GM23338 (cell line): ENCODE data around the gene AHSP. TPM values are rescaled to one million over a fixed set of nuclear protein-coding genes. Genes with fewer than 3 reads are reported as not detected.
"Not testable (repeated sequence)": the region's sequence is repeated elsewhere in the genome, so short reads cannot be mapped to it uniquely, and the experiment has no call there.

Source experiments
- ATAC-seq: fragments of 200-7000 bp; cut with Tn5 transposase; 3 replicates; pipeline ENCODE4 v1.9.1; 2020
- DNase-seq: peaks from one replicate; pipeline ENCODE4 v3.0.0-alpha.2; 2015; ENCODE audit warnings: low spot score
- H2AFZ ChIP-seq: fragments of 200-600 bp; sonication (generic); 2 replicates; pipeline ENCODE4 v1.8.0; 2016; ENCODE audit warnings: antibody characterized with exemption, mild to moderate bottlenecking, moderate library complexity
- H3F3A ChIP-seq: fragments of 200-600 bp; sonication (generic); replicated peaks from 2 replicates; pipeline ENCODE4 v1.8.0; 2017; ENCODE audit warnings: antibody characterized with exemption, mixed run types, low read depth
- H3K27ac ChIP-seq: fragments of 200-600 bp; sonication (generic); 2 replicates; pipeline ENCODE4 v1.6.1; 2016; ENCODE audit warnings: low read depth
- H3K27me3 ChIP-seq: fragments of 200-600 bp; sonication (generic); 2 replicates; pipeline ENCODE4 v1.8.0; 2016; ENCODE audit warnings: mild to moderate bottlenecking, mixed run types, moderate library complexity; ENCODE audit not compliant: insufficient read depth
- H3K36me3 ChIP-seq: fragments of 200-600 bp; sonication (generic); 2 replicates; pipeline ENCODE4 v1.8.0; 2016; ENCODE audit warnings: mild to moderate bottlenecking; ENCODE audit not compliant: insufficient read depth
- H3K4me1 ChIP-seq: fragments of 200-600 bp; sonication (generic); 2 replicates; pipeline ENCODE4 v1.8.0; 2016; ENCODE audit warnings: mild to moderate bottlenecking, moderate library complexity; ENCODE audit not compliant: insufficient read depth
- H3K4me2 ChIP-seq: fragments of 200-600 bp; sonication (generic); 2 replicates; pipeline ENCODE4 v1.7.1; 2017; ENCODE audit warnings: mixed run types
- H3K4me3 ChIP-seq: fragments of 200-600 bp; sonication (generic); 2 replicates; pipeline ENCODE4 v1.6.1; 2016; ENCODE audit warnings: mixed run types
- H3K79me2 ChIP-seq: fragments of 200-600 bp; sonication (generic); replicated peaks from 2 replicates; pipeline ENCODE4 v1.8.0; 2017; ENCODE audit warnings: mild to moderate bottlenecking; ENCODE audit not compliant: insufficient read depth
- H3K9me2 ChIP-seq: fragments of 200-600 bp; sonication (generic); 2 replicates; pipeline ENCODE4 v1.8.0; 2017; ENCODE audit not compliant: insufficient read depth
- H4K20me1 ChIP-seq: fragments of 200-600 bp; sonication (generic); replicated peaks from 2 replicates; pipeline ENCODE4 v1.8.0; 2017; ENCODE audit warnings: mild to moderate bottlenecking; ENCODE audit not compliant: insufficient read depth
- H3K27ac Mint-ChIP-seq: 2 replicates; pipeline ENCODE4 v1.8.0; 2020; ENCODE audit warnings: inconsistent platforms, mild to moderate bottlenecking, moderate library complexity, mixed read lengths
- H3K27me3 Mint-ChIP-seq: 3 replicates; pipeline ENCODE4 v1.8.0; 2022; ENCODE audit warnings: low read depth, mild to moderate bottlenecking, moderate library complexity, mixed read lengths, inconsistent platforms; ENCODE audit not compliant: insufficient read depth, poor library complexity
- H3K36me3 Mint-ChIP-seq: 3 replicates; pipeline ENCODE4 v1.8.0; 2021; ENCODE audit warnings: low read depth, mild to moderate bottlenecking, inconsistent platforms, moderate library complexity, mixed read lengths
- H3K4me1 Mint-ChIP-seq: 3 replicates; pipeline ENCODE4 v1.8.0; 2020; ENCODE audit warnings: mild to moderate bottlenecking, inconsistent platforms, mixed read lengths
- H3K4me3 Mint-ChIP-seq: 3 replicates; pipeline ENCODE4 v1.8.0; 2021; ENCODE audit warnings: moderate library complexity, mild to moderate bottlenecking, inconsistent platforms, mixed read lengths
- H3K9me3 Mint-ChIP-seq: 3 replicates; pipeline ENCODE4 v1.8.0; 2020; ENCODE audit warnings: moderate library complexity, mild to moderate bottlenecking, inconsistent platforms, mixed read lengths
- CREB1 ChIP-seq: fragments of 250-450 bp; sonication (Bioruptor Pico); IDR thresholded peaks from 2 replicates; pipeline ENCODE4 v1.5.0; 2020; ENCODE audit warnings: low read depth, mild to moderate bottlenecking, moderate library complexity
- EZH2 ChIP-seq: fragments of 200-600 bp; sonication (generic); IDR thresholded peaks from one replicate; pipeline ENCODE4 v1.8.0; 2017; ENCODE audit warnings: antibody characterized with exemption, mild to moderate bottlenecking, low read depth; ENCODE audit not compliant: unreplicated experiment
- EZH2phosphoT487 ChIP-seq: fragments of 200-600 bp; sonication (generic); IDR thresholded peaks from one replicate; pipeline ENCODE4 v1.8.1; 2018; ENCODE audit warnings: antibody characterized with exemption; ENCODE audit not compliant: unreplicated experiment
- JUNB ChIP-seq: IDR thresholded peaks from one replicate; pipeline ENCODE4 v1.6.1; 2016; ENCODE audit warnings: antibody characterized with exemption; ENCODE audit not compliant: unreplicated experiment
- POLR2AphosphoS5 ChIP-seq: IDR thresholded peaks from 2 replicates; pipeline ENCODE4 v1.6.1; 2016; ENCODE audit warnings: antibody characterized with exemption, low read depth
- STAT1 ChIP-seq: IDR thresholded peaks from one replicate; pipeline ENCODE4 v1.6.1; 2016; ENCODE audit warnings: antibody characterized with exemption; ENCODE audit not compliant: unreplicated experiment
- ZNF114 ChIP-seq: fragments of 250-450 bp; sonication (Bioruptor Pico); IDR thresholded peaks from 2 replicates; pipeline ENCODE4 v1.5.0; 2020; ENCODE audit warnings: mild to moderate bottlenecking, moderate library complexity
- polyA plus RNA-seq: library from polyadenylated mRNA; unstranded; fragments of >200 nt; fragmentation: Nextera tagmentation; extraction: Ambion mirVana; gene quantifications from 2 replicates; pipeline ENCODE4 v1.2.1, GENCODE V29; 2016
- total RNA-seq: library from RNA; depleted of rRNA; stranded (reverse); fragments of >200 nt; shearing (Covaris generic); gene quantifications from 2 replicates; pipeline ENCODE4 v1.2.3, GENCODE V29; 2014
- TF ChIP-seq, protein P1 (sequence below), 2 experiments: fragments of 200-600 bp in 1 of 2; sonication (generic) in 1 of 2; conservative IDR thresholded peaks; 2 replicates each; pipeline versions ENCODE4 v1.5.1 to v1.6.1; 2016 to 2017; ENCODE audit warnings: antibody characterized with exemption in 2 of 2, low read depth in 2 of 2, mild to moderate bottlenecking in 2 of 2, moderate library complexity in 1 of 2
- TF ChIP-seq, protein P2 (sequence below): fragments of 250-450 bp; sonication (Bioruptor Pico); IDR thresholded peaks from 2 replicates; pipeline ENCODE4 v1.5.0; 2020; ENCODE audit warnings: mild to moderate bottlenecking, moderate library complexity
- TF ChIP-seq, protein P3 (sequence below): IDR thresholded peaks from one replicate; pipeline ENCODE4 v1.6.1; 2018; ENCODE audit warnings: antibody characterized with exemption; ENCODE audit not compliant: unreplicated experiment
- TF ChIP-seq, protein P4 (sequence below): IDR thresholded peaks from 2 replicates; pipeline ENCODE4 v1.6.1; 2016; ENCODE audit warnings: antibody characterized with exemption

Gene AHSP
- total and polyA plus RNA-seq, 2 experiments from 2014 or later: 2.1 TPM; not detected in 1

DNA sequence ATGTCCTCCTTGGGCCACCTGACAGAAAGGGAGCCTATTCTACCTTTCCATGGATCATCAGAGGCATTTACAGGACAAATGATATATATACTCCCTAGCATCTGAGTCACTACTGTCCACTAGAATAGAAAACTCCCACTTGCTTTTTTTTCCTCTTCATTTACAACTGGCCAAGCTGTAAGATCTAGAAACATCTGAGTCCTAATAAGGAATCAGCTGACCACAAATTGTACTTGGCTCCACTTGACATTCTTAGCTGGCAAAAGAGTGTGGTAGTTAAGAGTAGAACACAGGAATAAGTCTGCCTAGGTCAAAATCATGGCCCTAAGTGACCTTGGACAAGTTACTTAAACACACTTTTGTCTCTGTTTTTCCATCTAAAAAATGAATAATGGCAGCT, 24.7 kb upstream of the AHSP start:
- Histone ChIP-seq H3K4me2 (no peak overlapping the region), H3K27me3 (no peaks in the 10 kb centered on the region), H4K20me1 (peaks cover 4% of the 10 kb centered on the region; the same call in 1 of the 2 replicates), H3K27ac (no peak overlapping the region), H3K9me2 (no peaks in the 10 kb centered on the region), H2AFZ (no peak overlapping the region), H3K4me1 (peaks cover 20% of the 10 kb centered on the region), H3F3A (no peaks in the 10 kb centered on the region), H3K4me3 (no peak overlapping the region), H3K36me3 (no peaks in the 10 kb centered on the region), H3K79me2 (peaks cover 8% of the 10 kb centered on the region)
- Mint-ChIP-seq H3K27ac (no peak overlapping the region), H3K36me3 (peaks cover 8% of the 10 kb centered on the region), H3K4me3 (no peak overlapping the region), H3K4me1 (peaks cover 24% of the 10 kb centered on the region), H3K27me3 (peaks cover 6% of the 10 kb centered on the region), H3K9me3 (no peaks in the 10 kb centered on the region)
- ATAC-seq (no peak), DNase-seq (no peak)
- TF ChIP-seq, protein P1, sequence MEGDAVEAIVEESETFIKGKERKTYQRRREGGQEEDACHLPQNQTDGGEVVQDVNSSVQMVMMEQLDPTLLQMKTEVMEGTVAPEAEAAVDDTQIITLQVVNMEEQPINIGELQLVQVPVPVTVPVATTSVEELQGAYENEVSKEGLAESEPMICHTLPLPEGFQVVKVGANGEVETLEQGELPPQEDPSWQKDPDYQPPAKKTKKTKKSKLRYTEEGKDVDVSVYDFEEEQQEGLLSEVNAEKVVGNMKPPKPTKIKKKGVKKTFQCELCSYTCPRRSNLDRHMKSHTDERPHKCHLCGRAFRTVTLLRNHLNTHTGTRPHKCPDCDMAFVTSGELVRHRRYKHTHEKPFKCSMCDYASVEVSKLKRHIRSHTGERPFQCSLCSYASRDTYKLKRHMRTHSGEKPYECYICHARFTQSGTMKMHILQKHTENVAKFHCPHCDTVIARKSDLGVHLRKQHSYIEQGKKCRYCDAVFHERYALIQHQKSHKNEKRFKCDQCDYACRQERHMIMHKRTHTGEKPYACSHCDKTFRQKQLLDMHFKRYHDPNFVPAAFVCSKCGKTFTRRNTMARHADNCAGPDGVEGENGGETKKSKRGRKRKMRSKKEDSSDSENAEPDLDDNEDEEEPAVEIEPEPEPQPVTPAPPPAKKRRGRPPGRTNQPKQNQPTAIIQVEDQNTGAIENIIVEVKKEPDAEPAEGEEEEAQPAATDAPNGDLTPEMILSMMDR (conservative IDR thresholded peaks at IDR 0.05; ENCODE audit: low read depth in 2 of 2): no peak
- TF ChIP-seq STAT1 (no peak), EZH2 (no peak), ZNF114 (CRISPR knock-in tag) (no peak), POLR2AphosphoS5 (no peak), JUNB (no peak), EZH2phosphoT487 (no peak), CREB1 (no peak)
- TF ChIP-seq, protein P2, sequence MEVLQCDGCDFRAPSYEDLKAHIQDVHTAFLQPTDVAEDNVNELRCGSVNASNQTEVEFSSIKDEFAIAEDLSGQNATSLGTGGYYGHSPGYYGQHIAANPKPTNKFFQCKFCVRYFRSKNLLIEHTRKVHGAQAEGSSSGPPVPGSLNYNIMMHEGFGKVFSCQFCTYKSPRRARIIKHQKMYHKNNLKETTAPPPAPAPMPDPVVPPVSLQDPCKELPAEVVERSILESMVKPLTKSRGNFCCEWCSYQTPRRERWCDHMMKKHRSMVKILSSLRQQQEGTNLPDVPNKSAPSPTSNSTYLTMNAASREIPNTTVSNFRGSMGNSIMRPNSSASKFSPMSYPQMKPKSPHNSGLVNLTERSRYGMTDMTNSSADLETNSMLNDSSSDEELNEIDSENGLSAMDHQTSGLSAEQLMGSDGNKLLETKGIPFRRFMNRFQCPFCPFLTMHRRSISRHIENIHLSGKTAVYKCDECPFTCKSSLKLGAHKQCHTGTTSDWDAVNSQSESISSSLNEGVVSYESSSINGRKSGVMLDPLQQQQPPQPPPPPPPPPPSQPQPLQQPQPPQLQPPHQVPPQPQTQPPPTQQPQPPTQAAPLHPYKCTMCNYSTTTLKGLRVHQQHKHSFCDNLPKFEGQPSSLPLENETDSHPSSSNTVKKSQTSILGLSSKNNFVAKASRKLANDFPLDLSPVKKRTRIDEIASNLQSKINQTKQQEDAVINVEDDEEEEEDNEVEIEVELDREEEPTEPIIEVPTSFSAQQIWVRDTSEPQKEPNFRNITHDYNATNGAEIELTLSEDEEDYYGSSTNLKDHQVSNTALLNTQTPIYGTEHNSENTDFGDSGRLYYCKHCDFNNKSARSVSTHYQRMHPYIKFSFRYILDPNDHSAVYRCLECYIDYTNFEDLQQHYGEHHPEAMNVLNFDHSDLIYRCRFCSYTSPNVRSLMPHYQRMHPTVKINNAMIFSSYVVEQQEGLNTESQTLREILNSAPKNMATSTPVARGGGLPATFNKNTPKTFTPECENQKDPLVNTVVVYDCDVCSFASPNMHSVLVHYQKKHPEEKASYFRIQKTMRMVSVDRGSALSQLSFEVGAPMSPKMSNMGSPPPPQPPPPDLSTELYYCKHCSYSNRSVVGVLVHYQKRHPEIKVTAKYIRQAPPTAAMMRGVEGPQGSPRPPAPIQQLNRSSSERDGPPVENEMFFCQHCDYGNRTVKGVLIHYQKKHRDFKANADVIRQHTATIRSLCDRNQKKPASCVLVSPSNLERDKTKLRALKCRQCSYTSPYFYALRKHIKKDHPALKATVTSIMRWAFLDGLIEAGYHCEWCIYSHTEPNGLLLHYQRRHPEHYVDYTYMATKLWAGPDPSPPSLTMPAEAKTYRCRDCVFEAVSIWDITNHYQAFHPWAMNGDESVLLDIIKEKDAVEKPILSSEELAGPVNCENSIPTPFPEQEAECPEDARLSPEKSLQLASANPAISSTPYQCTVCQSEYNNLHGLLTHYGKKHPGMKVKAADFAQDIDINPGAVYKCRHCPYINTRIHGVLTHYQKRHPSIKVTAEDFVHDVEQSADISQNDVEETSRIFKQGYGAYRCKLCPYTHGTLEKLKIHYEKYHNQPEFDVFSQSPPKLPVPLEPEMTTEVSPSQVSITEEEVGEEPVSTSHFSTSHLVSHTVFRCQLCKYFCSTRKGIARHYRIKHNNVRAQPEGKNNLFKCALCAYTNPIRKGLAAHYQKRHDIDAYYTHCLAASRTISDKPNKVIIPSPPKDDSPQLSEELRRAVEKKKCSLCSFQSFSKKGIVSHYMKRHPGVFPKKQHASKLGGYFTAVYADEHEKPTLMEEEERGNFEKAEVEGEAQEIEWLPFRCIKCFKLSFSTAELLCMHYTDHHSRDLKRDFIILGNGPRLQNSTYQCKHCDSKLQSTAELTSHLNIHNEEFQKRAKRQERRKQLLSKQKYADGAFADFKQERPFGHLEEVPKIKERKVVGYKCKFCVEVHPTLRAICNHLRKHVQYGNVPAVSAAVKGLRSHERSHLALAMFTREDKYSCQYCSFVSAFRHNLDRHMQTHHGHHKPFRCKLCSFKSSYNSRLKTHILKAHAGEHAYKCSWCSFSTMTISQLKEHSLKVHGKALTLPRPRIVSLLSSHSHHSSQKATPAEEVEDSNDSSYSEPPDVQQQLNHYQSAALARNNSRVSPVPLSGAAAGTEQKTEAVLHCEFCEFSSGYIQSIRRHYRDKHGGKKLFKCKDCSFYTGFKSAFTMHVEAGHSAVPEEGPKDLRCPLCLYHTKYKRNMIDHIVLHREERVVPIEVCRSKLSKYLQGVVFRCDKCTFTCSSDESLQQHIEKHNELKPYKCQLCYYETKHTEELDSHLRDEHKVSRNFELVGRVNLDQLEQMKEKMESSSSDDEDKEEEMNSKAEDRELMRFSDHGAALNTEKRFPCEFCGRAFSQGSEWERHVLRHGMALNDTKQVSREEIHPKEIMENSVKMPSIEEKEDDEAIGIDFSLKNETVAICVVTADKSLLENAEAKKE (CRISPR knock-in tag): no peak
- TF ChIP-seq, protein P3, sequence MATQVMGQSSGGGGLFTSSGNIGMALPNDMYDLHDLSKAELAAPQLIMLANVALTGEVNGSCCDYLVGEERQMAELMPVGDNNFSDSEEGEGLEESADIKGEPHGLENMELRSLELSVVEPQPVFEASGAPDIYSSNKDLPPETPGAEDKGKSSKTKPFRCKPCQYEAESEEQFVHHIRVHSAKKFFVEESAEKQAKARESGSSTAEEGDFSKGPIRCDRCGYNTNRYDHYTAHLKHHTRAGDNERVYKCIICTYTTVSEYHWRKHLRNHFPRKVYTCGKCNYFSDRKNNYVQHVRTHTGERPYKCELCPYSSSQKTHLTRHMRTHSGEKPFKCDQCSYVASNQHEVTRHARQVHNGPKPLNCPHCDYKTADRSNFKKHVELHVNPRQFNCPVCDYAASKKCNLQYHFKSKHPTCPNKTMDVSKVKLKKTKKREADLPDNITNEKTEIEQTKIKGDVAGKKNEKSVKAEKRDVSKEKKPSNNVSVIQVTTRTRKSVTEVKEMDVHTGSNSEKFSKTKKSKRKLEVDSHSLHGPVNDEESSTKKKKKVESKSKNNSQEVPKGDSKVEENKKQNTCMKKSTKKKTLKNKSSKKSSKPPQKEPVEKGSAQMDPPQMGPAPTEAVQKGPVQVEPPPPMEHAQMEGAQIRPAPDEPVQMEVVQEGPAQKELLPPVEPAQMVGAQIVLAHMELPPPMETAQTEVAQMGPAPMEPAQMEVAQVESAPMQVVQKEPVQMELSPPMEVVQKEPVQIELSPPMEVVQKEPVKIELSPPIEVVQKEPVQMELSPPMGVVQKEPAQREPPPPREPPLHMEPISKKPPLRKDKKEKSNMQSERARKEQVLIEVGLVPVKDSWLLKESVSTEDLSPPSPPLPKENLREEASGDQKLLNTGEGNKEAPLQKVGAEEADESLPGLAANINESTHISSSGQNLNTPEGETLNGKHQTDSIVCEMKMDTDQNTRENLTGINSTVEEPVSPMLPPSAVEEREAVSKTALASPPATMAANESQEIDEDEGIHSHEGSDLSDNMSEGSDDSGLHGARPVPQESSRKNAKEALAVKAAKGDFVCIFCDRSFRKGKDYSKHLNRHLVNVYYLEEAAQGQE: no peak
- TF ChIP-seq, protein P4, sequence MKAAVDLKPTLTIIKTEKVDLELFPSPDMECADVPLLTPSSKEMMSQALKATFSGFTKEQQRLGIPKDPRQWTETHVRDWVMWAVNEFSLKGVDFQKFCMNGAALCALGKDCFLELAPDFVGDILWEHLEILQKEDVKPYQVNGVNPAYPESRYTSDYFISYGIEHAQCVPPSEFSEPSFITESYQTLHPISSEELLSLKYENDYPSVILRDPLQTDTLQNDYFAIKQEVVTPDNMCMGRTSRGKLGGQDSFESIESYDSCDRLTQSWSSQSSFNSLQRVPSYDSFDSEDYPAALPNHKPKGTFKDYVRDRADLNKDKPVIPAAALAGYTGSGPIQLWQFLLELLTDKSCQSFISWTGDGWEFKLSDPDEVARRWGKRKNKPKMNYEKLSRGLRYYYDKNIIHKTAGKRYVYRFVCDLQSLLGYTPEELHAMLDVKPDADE: no peak

DNA sequence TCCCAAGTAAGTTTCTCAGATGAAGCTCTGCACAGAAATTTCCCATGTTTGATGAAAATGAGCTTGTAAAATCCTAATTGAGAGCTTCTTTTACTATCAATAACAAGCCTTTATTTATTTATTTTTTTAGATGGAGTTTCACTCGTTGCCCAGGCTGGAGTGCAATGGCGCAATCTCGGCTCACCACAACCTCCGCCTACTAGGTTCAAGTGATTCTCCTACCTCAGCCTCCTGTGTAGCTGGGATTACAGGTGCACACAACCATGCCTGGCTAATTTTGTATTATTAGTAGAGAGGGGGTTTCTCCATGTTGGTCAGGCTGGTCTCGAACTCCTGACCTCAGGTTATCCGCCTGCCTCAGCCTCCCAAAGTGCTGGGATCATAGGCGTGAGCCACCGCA, 24.1 kb upstream of the AHSP start:
- not testable (repeated sequence) for H2AFZ ChIP-seq, H3F3A ChIP-seq, H3K4me3 ChIP-seq, H3K9me2 ChIP-seq, H3K9me3 Mint-ChIP-seq, H3K27me3 ChIP-seq, H4K20me1 ChIP-seq, ATAC-seq, H3K4me2 ChIP-seq, H3K36me3 Mint-ChIP-seq, H3K4me3 Mint-ChIP-seq, DNase-seq, H3K36me3 ChIP-seq, H3K79me2 ChIP-seq, H3K27me3 Mint-ChIP-seq, H3K27ac ChIP-seq, H3K27ac Mint-ChIP-seq
- H3K4me1 Mint-ChIP-seq: peaks cover 24% of the 10 kb centered on the region
- peaks cover 20% of the 10 kb centered on the region for H3K4me1 ChIP-seq
